ENCODE results near the gene NPDC1.

Gene NPDC1

GRCh38 chr9:137046088-137046787 is at the start of gene NPDC1:
NPDC1 (minus strand) TSS chr9:137046177; CDS start chr9:137045989, 188 bp downstream.
- peak; percentile 63 for DNase-seq

- no peak for DNase-seq
These were observed 43.4 kb upstream of the NPDC1 start for GRCh38 chr9:137089232-137089947.

GRCh38 chr9:137088121-137088520 is 42.1 kb upstream of the NPDC1 start:
- no peak for DNase-seq

- DNase-seq, result no peak
These were observed 41.5 kb upstream of the NPDC1 start for GRCh38 chr9:137087409-137087925.

GRCh38 chr9:137086531-137087408 is 40.8 kb upstream of the NPDC1 start, which contains the start of gene MAN1B1:
MAN1B1 (plus strand) TSS chr9:137086985; CDS start chr9:137087000, 15 bp downstream.
- DNase-seq, result peak; percentile 98

GRCh38 chr9:137085920-137086530 is 40.0 kb upstream of the NPDC1 start:
- DNase-seq, result no peak

GRCh38 chr9:137084526-137084925 is 38.5 kb upstream of the NPDC1 start:
- DNase-seq, result no peak

- no peak for DNase-seq
These were observed 37.5 kb upstream of the NPDC1 start for GRCh38 chr9:137083394-137084004.

- no peak for DNase-seq
These were observed 36.9 kb upstream of the NPDC1 start for GRCh38 chr9:137082925-137083290.

GRCh38 chr9:137082222-137082924 is 36.4 kb upstream of the NPDC1 start:
- no peak for DNase-seq

- DNase-seq, result no peak
These were observed 34.5 kb upstream of the NPDC1 start for GRCh38 chr9:137080260-137081122.

- DNase-seq, result no peak
These were observed 33.4 kb upstream of the NPDC1 start for GRCh38 chr9:137079401-137079787.

- no peak for DNase-seq
These were observed 32.9 kb upstream of the NPDC1 start for GRCh38 chr9:137078701-137079400.

- no peak for DNase-seq
These were observed 32.0 kb upstream of the NPDC1 start for GRCh38 chr9:137077758-137078693.

- no peak for DNase-seq
These were observed 31.2 kb upstream of the NPDC1 start, which contains the start of gene UAP1L1 for GRCh38 chr9:137077010-137077747. UAP1L1 (plus strand) TSS chr9:137077517; CDS start chr9:137077533, 16 bp downstream.

- no peak for DNase-seq
These were observed 30.6 kb upstream of the NPDC1 start for GRCh38 chr9:137076636-137077009.

- no peak for DNase-seq
These were observed 29.3 kb upstream of the NPDC1 start for GRCh38 chr9:137075275-137075775.

Data from NCI-H1092 (cell line).